HG03064 (cell line): ENCODE data around the gene YPEL3.

ENCODE experiments used
- ATAC-seq: cut with Tn5 transposase; IDR thresholded peaks from one replicate; pipeline ENCODE4 v1.9.1; 2021; ENCODE audit warnings: low read depth; ENCODE audit not compliant: unreplicated experiment

YPEL3 gene

DNA sequence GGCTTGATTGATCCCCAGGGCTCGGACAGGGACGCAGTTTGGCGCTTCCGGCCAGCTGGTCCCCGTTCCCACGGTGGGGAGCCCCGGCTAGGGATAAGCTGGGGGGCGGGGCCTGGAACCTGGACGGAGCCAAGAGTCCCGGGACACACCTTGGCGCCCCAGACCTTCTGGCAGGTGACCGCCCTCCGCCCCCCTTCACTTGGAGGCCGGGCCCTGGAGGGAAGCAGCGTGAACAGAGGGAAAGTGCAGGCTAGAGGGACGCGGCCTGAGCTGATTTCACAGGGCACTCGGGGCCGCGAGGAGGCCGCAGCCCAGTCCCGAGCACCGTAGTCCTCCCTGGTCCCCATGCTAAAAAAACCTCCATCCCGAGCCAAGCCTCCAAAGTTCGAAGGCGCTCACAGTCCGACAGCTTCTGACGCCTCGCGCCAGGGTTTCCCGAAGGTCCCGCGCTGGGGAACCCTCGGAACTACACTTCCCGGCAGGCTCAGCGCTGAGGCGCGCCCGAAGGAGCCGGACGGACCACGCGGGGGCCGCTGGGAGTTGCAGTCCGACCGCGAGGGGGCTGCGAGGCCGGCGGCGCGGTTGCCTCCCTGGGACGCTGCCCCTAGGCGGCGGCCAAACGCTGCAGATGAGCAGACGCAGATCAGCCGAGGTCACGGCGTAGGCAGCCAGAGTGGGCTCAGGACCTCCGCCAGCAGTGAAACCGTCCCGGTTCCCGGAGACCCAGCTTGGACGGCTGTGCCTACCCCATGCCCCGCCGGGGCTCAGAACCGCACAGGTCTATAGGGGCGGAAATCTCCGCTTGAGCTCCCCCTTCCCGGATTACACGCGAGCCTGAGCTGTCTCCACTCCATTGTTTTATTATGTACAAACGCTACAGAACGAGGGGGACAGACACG lies 4.3 kb downstream of the YPEL3 start, which contains the start of gene TBX6:
TSS of gene TBX6 (minus strand) at position 451 of the 899 bp plus-strand sequence. CDS start 731 bp downstream, outside the sequence.
- peak; percentile 43 for ATAC-seq

DNA sequence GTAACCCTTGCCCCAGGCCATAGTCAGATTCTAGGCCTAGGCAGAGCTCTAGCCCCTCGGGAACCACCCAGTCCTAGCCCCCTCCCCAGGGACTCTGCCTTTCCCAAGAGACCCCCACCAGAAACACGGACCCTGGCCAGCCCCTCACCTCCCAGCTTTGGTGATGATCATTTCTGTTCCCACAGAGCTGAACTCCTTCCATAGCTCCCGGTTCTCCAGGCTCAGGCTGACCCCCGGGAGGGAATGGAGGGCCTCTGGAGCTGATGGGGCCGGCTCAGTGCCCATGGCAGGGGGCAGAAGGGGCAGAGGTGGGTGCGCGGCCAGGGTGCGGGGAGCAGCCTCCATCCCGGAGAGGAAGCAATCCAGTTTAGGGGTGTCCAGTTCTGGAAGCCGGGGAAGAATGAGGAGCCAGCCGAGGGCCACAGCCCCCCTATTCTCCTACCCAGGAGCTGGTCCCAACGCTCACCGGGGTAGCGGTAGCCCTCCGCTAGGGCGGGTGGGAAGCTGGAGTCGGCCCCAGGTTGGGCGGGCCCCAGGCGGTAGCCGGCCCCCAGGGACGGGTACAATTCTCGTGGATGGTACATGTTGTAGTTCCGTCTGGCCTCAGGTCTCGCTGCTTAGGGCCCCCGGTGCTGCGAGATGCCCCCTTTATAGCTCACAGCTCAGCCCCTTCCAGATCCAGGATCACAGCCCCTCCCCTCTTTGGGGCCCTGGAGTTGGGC lies 5.2 kb downstream of the YPEL3 start:
- no peak for ATAC-seq

DNA sequence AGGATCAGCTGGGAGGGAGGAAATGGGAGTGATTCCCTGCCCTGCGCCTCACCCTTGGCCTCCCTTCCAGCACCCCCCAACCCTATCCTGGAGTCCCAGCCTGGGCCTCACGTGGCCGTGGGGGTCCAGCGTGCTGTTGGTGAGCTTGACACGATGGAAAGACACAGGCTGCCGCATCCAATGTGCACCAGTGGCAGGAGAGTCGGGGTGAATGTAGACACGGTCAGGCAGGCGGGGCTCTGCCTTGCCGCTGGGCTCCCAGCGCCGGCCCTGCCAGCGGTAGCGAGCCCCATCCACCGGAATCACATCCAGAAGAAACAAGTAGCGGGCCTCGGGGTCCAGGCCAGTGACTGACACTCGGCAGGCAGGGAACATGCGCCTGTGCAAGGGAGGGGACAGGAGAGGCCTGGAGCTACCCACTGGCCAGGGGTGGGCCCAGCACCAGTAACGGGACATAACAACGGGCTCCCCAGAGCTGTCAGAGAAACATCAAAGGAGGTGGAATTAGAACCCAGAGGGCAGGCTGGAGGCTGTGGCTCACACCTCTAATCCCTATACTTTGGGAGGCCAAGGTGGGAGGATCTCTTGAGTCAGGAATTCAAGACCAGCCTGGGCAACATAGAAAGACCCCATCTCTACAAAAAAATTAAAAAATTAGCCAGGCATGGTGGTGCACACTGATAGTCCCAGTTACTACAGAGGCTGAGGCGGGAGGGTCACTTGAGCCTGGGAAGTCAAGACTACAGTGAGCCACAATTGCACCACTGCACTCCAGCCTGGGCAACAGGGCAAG lies 7.0 kb downstream of the YPEL3 start:
- ATAC-seq, result no peak

DNA sequence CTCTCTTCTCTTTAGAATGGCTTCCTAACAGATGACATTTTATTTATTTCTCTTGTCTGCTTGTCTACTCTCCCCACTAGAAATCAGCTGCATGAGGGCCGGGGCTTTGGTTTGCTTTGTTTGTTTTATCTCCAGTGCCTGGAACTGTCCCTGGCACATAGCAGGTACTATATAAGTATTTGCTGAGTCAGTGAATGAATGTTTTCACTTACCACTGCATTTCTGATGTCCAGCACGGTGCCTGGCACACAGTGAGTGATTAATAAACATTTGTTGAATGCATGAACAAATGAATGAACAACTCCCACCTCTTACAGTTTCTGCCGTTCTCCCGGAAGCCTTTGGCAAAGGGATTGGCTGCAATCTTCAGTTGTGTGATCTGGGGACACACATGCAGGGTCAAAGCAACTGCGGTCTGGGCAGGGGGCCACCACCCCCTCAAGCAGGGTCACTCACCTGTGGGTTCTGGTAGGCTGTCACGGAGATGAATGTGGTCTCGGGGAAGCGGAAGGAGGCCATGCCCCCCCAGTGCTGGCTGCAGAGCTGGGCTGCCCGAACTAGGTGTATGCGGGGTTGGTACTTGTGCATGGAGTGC lies 7.7 kb downstream of the YPEL3 start:
- ATAC-seq, result no peak

DNA sequence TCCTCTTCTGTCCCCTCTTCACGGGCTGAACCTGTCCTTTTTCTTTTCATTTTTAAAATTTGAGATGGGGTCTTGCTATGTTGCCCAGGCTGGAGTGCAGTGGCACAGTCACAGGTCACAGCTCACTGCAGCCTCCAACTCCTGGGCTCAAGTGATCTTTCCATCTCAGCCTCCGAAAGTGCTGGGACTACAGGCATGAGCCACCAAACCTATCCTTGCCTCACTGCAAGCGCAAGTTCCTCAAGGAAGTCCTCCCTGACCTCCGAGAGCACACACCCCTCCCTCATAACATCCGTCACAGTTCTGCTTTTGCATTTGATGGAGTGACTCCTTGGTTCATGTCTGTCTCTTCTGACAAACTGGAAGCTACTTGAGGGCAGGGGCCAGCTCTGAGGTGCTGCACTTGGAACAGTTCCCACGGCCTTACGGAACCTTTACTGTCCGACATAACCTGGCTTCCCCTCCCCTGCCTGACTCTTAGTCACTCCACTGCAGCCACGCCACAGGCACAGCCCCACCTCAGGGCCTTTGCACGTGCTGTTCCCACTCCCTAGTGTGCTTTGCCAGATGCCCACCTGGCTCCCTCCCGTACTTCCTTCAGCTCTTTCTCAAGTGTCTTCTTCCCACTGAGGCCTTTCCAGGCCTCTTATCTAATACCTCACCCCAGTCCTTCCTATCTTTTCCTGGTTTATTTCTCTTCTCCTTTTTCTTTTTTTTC lies 8.7 kb downstream of the YPEL3 start:
- ATAC-seq, result no peak

DNA sequence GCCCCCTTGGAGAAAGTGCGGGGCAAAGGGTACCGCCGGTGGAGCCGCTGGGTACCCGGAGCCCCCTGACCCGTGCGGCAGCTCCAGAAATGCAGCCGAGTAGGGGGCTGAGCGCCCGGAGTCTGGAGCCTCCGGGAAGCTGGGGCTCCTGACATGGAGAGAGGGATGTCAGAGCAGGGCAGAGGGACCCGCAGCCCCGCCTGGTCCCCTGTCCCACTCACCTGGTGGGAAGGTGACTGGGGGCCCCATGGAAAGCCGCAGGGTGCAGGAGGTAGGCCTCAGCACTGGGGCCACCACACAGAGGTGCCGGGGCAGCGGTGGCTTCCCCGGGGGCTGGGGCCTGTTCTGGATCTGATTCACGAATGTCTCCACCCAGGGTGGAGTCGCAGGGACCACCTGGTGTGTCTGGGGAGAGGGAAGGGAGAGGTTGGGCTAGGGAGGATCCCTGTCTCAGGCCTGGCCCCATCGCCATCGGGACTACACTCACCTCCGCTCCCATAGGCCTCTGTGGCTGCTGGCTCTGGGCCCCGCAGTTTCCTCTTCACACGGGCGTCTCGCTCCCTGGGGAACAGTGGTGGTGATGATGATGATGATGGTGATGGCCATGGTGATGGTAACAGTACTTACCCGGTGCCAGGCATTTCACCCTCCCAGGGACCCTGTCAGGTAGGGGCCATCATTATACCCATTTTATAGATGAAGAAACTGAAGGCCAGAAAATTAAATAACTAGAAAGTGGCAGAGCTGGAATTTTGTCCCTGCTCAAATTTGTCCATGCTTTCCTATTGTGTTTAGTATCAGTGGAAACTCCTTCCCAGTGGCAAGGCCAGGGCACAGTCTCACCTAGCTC lies 9.5 kb downstream of the YPEL3 start:
- ATAC-seq, result no peak

DNA sequence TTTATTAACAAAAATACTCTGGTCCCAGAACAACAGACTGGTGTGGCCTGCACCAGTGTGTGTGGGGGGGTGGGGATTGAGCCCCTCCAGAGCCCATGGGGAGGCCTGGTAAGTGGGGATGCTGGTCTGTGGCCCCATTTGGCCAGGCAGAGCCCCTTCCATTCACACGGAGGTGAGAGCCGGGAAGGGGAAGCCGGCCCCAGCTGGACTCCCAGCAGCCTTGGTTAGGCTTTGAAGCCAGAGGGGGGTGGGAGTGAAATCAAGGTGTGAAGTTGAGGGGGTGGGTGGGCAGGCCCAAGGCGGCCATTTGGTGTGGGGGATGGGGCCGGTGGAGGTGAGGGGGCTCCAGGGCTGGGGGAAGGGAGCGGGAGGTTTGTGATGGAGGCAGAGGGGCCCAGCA lies 10.2 kb downstream of the YPEL3 start:
- ATAC-seq, result no peak

DNA sequence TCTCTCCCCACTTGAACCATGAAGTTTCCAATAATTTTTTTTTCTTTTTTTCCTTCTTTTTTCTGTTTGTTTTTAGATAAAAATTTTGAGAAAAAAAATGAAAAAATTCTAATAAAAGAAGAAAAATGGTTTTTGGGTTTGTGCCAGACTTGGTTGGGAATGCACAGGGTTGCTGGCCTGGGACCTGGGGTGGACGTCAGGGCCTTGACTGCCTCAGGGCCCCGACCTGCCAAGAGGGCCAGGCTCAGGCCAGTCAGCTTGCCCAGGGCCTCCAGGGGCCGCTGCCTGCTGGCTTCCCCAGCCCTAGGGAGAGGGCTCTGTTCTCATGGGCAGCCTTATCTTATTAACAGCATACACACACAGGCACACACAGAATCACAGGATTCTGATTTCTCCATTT lies 10.8 kb downstream of the YPEL3 start:
- ATAC-seq, result no peak

DNA sequence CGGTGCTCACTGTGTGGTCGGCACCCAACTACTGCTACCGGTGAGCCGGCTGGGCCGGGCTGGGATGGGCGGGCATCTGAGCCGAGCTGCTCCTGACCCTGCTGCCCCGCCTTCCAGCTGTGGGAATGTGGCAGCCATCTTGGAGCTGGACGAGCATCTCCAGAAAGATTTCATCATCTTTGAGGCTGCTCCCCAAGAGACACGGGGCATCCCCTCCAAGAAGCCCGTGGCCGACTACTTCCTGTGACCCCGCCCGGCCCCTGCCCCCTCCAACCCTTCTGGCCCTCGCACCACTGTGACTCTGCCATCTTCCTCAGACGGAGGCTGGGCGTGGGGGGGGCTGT lies 11.2 kb downstream of the YPEL3 start:
- no peak for ATAC-seq

DNA sequence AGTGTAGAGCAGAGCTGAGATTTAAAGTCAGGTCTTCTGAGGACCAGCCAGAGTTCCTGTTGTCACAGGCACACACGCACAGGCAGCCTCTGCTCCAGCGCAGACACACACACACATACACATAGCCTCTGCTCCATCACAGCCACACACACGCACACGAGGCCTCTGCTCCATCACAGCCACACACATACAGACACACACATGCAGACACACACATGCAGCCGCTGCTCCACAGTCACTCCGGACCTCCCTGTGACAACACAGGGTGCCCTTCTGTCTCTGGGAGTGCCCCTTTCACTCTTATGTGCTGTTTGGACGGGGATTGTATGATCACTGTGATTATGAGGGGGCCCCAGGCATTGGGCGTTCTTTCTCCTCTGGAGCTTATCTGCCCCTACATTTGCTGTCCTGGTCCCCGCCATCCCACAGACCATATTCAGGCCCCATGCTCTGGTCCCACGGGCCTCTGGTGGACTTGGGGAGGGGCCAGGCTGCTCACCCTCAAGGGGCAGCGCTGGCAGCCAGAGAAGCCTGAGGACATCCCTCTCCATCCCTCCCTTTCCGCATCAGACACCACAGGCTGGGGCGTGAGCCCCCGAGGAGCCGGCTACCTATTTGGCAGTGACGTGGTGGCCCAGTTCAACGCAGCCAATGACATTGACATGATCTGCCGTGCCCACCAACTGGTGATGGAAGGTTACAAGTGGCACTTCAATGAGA lies 11.8 kb downstream of the YPEL3 start:
- no peak for ATAC-seq

DNA sequence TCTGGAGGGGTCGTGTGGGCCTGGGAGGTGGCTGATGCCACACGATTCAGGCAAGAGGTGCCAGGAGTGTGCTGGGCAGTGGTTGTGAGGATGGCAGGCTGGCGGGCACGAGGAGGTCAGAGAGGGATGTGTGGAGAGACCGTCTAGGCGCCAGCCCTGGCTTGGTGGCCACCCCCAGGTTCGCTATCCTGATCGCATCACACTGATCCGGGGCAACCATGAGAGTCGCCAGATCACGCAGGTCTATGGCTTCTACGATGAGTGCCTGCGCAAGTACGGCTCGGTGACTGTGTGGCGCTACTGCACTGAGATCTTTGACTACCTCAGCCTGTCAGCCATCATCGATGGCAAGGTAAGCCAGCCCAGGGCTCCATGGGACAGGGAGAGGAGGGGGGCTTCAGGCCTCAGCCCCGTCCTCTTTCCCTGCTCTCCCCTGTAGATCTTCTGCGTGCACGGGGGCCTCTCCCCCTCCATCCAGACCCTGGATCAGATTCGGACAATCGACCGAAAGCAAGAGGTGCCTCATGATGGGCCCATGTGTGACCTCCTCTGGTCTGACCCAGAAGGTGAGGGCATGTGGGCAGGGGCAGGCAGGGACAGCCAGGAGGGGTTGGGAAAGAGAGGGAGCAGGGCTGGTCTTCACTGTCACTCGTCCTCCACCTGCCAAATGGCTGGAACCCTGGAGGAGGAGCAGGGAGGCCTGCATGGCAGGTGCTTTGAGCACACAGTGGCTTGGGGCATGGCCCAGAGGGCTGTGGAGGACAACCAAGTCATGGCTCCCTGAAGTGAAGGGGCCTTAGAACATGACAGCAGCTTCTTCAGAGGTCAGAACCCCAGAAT lies 12.6 kb downstream of the YPEL3 start:
- no peak for ATAC-seq

DNA sequence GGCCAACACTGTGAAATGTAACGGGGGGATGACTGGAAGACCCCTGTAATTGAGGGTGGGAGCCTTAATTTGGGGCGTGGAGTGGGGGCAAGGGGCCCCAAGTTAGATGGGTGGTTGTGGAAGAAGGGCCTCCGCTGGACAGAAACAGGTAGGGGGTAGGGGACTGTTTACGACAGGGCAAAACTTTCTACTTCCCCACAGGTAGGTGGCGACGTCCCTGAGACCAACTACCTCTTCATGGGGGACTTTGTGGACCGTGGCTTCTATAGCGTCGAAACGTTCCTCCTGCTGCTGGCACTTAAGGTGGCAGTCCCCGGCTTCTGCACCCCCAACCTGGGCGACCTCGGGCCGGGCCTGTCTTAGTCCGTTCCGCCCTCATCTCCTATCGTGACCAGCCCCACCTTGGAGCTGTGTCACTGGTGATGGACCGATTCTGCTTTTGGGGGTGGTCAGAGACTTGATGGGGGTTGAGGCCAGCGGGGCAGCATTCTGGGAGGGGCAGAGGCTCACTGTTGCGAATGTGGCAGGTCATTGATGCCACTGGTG lies 13.4 kb downstream of the YPEL3 start:
- ATAC-seq, result no peak

DNA sequence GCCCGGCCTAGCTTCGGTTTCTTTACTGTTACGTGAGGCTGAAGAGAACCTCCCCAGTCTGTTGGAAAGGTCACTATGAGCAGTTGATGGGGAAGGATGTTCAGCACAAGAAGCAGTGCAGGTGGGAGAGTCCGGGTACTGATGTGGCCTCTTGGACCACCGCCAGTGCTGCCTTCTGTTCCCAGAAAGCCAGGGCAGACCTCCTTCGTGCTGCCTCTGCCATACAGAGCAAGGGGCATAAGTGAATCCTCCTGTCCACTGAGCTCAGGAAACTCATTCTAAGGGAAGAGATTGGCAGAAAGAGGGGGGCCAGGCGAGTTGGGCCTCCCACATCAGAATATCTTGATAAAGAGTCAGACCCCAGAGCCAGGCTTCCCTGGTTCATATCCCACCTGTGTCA lies 16.5 kb downstream of the YPEL3 start:
- no peak for ATAC-seq

DNA sequence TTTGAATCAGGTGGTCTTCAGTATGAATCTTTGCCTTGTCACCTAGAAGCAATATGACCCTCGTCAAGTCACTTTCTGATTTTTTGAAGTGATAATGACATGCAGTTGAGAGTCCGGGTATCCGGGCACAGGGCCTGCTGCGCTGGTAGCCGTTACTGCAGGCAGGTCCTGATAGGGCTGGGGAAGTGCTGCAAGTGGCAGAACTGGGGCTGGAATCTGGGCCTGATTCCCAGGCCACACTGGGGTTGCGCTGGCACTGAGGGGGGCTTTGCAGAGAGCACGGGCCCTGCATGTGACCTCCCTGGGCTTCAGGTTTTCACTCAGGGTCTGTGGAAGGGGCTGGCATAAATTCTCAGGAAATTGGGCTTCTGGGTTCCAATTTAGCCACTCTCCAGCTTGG lies 17.3 kb downstream of the YPEL3 start:
- ATAC-seq, result no peak

DNA sequence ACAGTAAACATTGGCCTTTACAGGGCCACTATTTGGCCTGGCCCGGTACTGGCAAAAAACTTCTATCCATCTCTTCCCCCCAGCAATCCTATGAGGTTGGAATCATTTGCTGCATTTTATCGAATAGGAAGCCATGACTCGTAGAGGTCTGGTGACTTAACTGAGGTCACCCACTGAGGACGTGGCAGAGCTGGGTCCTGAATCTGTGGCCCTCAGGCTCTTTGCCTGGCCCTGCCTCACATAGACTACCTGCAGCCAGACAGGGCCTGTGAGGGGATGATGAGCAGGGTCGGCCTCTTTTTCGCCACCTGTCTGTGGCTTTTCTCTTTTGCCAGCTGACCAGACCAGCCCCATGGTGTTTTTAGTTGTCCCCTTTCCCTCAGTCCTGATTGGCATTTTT lies 18.4 kb downstream of the YPEL3 start:
- no peak for ATAC-seq

DNA sequence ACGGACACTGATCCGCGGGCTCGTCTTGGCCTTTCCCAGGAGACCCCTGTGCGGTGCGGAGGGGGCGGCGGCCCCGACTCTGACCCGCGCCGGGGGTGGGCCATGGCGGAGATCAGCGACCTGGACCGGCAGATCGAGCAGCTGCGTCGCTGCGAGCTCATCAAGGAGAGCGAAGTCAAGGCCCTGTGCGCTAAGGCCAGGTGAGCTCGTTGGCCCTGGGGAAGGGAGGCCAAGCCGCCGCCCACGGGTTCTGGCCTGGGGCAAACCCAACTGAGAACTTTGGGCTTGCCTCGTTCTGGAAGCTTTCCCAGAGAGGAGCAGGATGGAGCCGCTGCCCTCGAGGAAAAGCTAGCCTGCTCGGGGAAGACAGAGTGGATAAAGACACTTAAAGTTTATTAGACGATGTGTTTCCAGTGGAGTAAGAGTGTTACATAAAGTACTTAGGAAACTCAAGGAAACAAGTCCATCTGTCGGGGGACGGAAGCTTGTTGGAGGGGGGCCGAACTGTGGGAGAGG lies 19.7 kb downstream of the YPEL3 start:
- no peak for ATAC-seq
